K562 (cell line): ENCODE measurements around the gene HDAC10. TPM values are rescaled to one million over a fixed set of nuclear protein-coding genes. Genes with fewer than 3 reads are reported as not detected.

ENCODE experiments used
- ATAC-seq: fragments of 200-7000 bp; cut with Tn5 transposase; 3 replicates; pipeline ENCODE4 v1.9.1; 2020; ENCODE audit warnings: moderate library complexity
- BruUV-seq: library from RNA; stranded (reverse); fragments of 400-500 nt; replicated peaks from 2 replicates; lab custom pipeline; 2021; lab: Mats Ljungman, UMichigan
- CTCF ChIA-PET: fragments of 300-600 bp; formaldehyde crosslinking; extraction: SDS; loops from one replicate; lab custom pipeline; 2021; ENCODE audit warnings: low intra/inter-chr PET ratio; lab: Yijun Ruan, JAX
- POLR2A ChIA-PET: fragments of 300-600, 350-650 bp; sonication (Branson Sonifier 250); formaldehyde crosslinking; extraction: SDS; loops from one replicate; lab custom pipeline; 2021; ENCODE audit warnings: antibody characterized with exemption, inconsistent platforms; lab: Yijun Ruan, JAX
- DNase-seq, 4 experiments: peaks; one replicate each; pipeline versions ENCODE4 v3.0.0 to v3.0.0-alpha.2; 2011 to 2018; ENCODE audit warnings: low spot score in 3 of 4, mixed read lengths in 3 of 4; ENCODE audit errors: extremely low read depth in 1 of 4
- FAIRE-seq: peaks from 2 replicates; lab custom pipeline; 2011; peaks lifted over from hg19 to GRCh38; lab: Jason Lieb, UNC
- H2AFZ ChIP-seq: 2 replicates; pipeline ENCODE4 v1.6.0; 2011; ENCODE audit warnings: low read depth, low read length, control low read depth, inconsistent platforms
- H3K27ac ChIP-seq: fragments of 200-600 bp; 3 replicates; pipeline ENCODE4 v1.8.0; 2011; ENCODE audit warnings: low read depth, mild to moderate bottlenecking, control low read depth, inconsistent platforms, low read length, moderate library complexity, mixed read lengths; ENCODE audit errors: extremely low read depth
- H3K27me3 ChIP-seq, 2 experiments: fragments of 300-600 bp in 1 of 2; 2 replicates in 1 of 2; 3 replicates in 1 of 2; pipeline versions ENCODE4 v1.6.0 to v1.8.0; 2011; ENCODE audit warnings: inconsistent platforms in 2 of 2, low read length in 2 of 2, mild to moderate bottlenecking in 1 of 2, mixed read lengths in 1 of 2, moderate library complexity in 1 of 2; ENCODE audit not compliant: control insufficient read depth in 2 of 2, insufficient read depth in 2 of 2
- H3K36me3 ChIP-seq: fragments of 300-600 bp; 3 replicates; pipeline ENCODE4 v1.8.0; 2011; ENCODE audit warnings: mild to moderate bottlenecking, low read length, inconsistent platforms; ENCODE audit not compliant: control insufficient read depth, insufficient read depth
- H3K4me1 ChIP-seq, 2 experiments: fragments of 200-600 bp in 1 of 2; replicated peaks in 1 of 2; 2 replicates in 1 of 2; 3 replicates in 1 of 2; pipeline versions ENCODE4 v1.5.1 to v1.8.0; 2011; ENCODE audit warnings: inconsistent platforms in 2 of 2, low read length in 2 of 2, mild to moderate bottlenecking in 1 of 2, mixed read lengths in 1 of 2, moderate library complexity in 1 of 2; ENCODE audit not compliant: control insufficient read depth in 2 of 2, insufficient read depth in 2 of 2
- H3K4me2 ChIP-seq: 2 replicates; pipeline ENCODE4 v1.6.1; 2011; ENCODE audit warnings: low read length, control low read depth, inconsistent platforms, mixed read lengths; ENCODE audit not compliant: insufficient read depth
- H3K4me3 ChIP-seq: fragments of 200-600 bp; sonication (generic), shearing (Covaris generic); 2 replicates; pipeline ENCODE4 v1.5.1; 2016; ENCODE audit warnings: control low read depth, inconsistent platforms
- H3K79me2 ChIP-seq: fragments of 200-600 bp; 3 replicates; pipeline ENCODE4 v1.8.0; 2011; ENCODE audit warnings: low read length, inconsistent platforms; ENCODE audit not compliant: control insufficient read depth, insufficient read depth
- H3K9ac ChIP-seq, 2 experiments: 2 replicates each; pipeline versions ENCODE4 v1.6.0 to v1.6.1; 2011; ENCODE audit warnings: low read depth in 2 of 2, low read length in 2 of 2, control low read depth in 1 of 2, inconsistent platforms in 1 of 2, mild to moderate bottlenecking in 1 of 2, mixed read lengths in 1 of 2; ENCODE audit not compliant: insufficient read depth in 1 of 2
- H3K9me1 ChIP-seq: one replicate; pipeline ENCODE4 v1.6.0; 2011; ENCODE audit warnings: inconsistent platforms, mild to moderate bottlenecking, low read length, moderate library complexity; ENCODE audit not compliant: control insufficient read depth, insufficient read depth
- H3K9me3 ChIP-seq: replicated peaks from 2 replicates; pipeline ENCODE4 v1.5.1; 2011; ENCODE audit warnings: low read depth, low read length, inconsistent platforms; ENCODE audit not compliant: control insufficient read depth, insufficient read depth
- H4K20me1 ChIP-seq: replicated peaks from 2 replicates; pipeline ENCODE4 v1.6.1; 2011; ENCODE audit warnings: low read length, inconsistent platforms, mixed read lengths; ENCODE audit not compliant: control insufficient read depth, insufficient read depth
- CEBPB ChIP-seq: fragments of 450-650 bp; IDR thresholded peaks from 2 replicates; pipeline ENCODE4 v1.6.1; 2016; ENCODE audit warnings: missing genetic modification characterization, missing compliant biosample characterization
- DMBX1 ChIP-seq: fragments of 250-450 bp; sonication (Bioruptor Pico); IDR thresholded peaks from 2 replicates; pipeline ENCODE4 v1.8.0; 2022; ENCODE audit warnings: inconsistent platforms, mild to moderate bottlenecking, moderate library complexity, borderline replicate concordance
- E2F3 ChIP-seq: fragments of 250-450 bp; sonication (Bioruptor Pico); IDR thresholded peaks from 2 replicates; pipeline ENCODE4 v1.4.0; 2020; ENCODE audit warnings: mild to moderate bottlenecking
- FOSL1 ChIP-seq: fragments of 200-800 bp; sonication (Bioruptor generic); conservative IDR thresholded peaks from 2 replicates; pipeline ENCODE4 v1.6.1; 2016; ENCODE audit warnings: missing genetic modification characterization, missing compliant biosample characterization
- FOXJ2 ChIP-seq: fragments of 200-800 bp; sonication (Bioruptor generic); IDR thresholded peaks from 2 replicates; pipeline ENCODE4 v1.6.1; 2016; ENCODE audit warnings: missing genetic modification characterization, missing compliant biosample characterization
- FOXK1 ChIP-seq: sonication (generic); formaldehyde crosslinking; IDR thresholded peaks from 2 replicates; pipeline ENCODE4 v1.8.0; 2022; ENCODE audit warnings: missing genetic modification reagents, mild to moderate bottlenecking, borderline replicate concordance
- GTF2F1 ChIP-seq: IDR thresholded peaks from 2 replicates; pipeline ENCODE4 v1.6.1; 2011; ENCODE audit warnings: low read depth, low read length, improper control_type of control experiment
- HNRNPL ChIP-seq: fragments of 200-400 bp; formaldehyde crosslinking; IDR thresholded peaks from 2 replicates; pipeline ENCODE4 v1.6.1; 2017; ENCODE audit warnings: low read depth, mild to moderate bottlenecking, low read length
- ILF3 ChIP-seq: fragments of 450-650 bp; IDR thresholded peaks from 2 replicates; pipeline ENCODE4 v1.6.1; 2018; ENCODE audit warnings: antibody characterized with exemption, mild to moderate bottlenecking, moderate library complexity, borderline replicate concordance
- MIER1 ChIP-seq: fragments of 450-650 bp; IDR thresholded peaks from 2 replicates; pipeline ENCODE4 v1.6.1; 2016; ENCODE audit warnings: antibody characterized with exemption, mild to moderate bottlenecking, low read depth
- TCF7 ChIP-seq: sonication (generic); IDR thresholded peaks from 2 replicates; pipeline ENCODE4 v1.6.1; 2016; ENCODE audit warnings: antibody characterized with exemption, borderline replicate concordance
- ZKSCAN1 ChIP-seq: fragments of 150-350 bp; IDR thresholded peaks from 2 replicates; pipeline ENCODE4 v1.6.1; 2016; ENCODE audit warnings: low read depth, low read length
- ZNF507 ChIP-seq: conservative IDR thresholded peaks from 2 replicates; pipeline ENCODE4 v1.6.1; 2017; ENCODE audit warnings: missing genetic modification characterization, missing compliant biosample characterization
- ZZZ3 ChIP-seq: fragments of 450-650 bp; IDR thresholded peaks from 2 replicates; pipeline ENCODE4 v1.6.1; 2016; ENCODE audit warnings: antibody characterized with exemption, mild to moderate bottlenecking, moderate library complexity
- WGBS: fragments of 100-300 bp; shearing (Covaris generic); methylation state at CpG from one replicate; pipeline ENCODE4 v1.1.6; 2016; ENCODE audit warnings: low coverage, mixed read lengths; ENCODE audit not compliant: insufficient coverage; ENCODE audit errors: missing lambda C conversion rate; 5-methylcytosine and 5-hydroxymethylcytosine counted together
- in situ Hi-C: fragments of 300-500 bp; cut with MboI; formaldehyde crosslinking; loops from 4 replicates; pipeline ENCODE4 v1.15.0; 2018; ENCODE audit warnings: inconsistent platforms, mixed read lengths
- intact Hi-C: fragments of 100-400 bp; cut with micrococcal nuclease; formaldehyde crosslinking; loops from 2 replicates; pipeline ENCODE4 v1.14.2; 2022
- polyA plus RNA-seq, 8 experiments: library from polyadenylated mRNA; depleted of rRNA in 4 of 8; stranded (reverse) in 5 of 8; unstranded in 3 of 8; fragments of >200 nt; fragmentation: Nextera tagmentation in 2 of 8; fragmentation: Illumina TruSeq in 1 of 8; extraction: Ambion mirVana in 2 of 8; extraction: Trizol in 1 of 8; gene quantifications; 2 replicates each; pipeline versions ENCODE4 v1.2.1 to v1.2.3, GENCODE V29; 2011 to 2014; ENCODE audit warnings: inconsistent platforms in 1 of 8, missing spikeins in 1 of 8
- total RNA-seq, 7 experiments: library from RNA; depleted of rRNA in 6 of 7; stranded (reverse); fragments of >200 nt in 6 of 7; fragmentation: Illumina TruSeq in 2 of 7; extraction: Trizol in 2 of 7; gene quantifications; 2 replicates each; pipeline versions ENCODE4 v1.2.1 to v1.2.3, GENCODE V29; 2011 to 2021; ENCODE audit warnings: low replicate concordance in 1 of 7
- TF ChIP-seq, protein P1 (sequence below): fragments of 450-650 bp; formaldehyde crosslinking; conservative IDR thresholded peaks from 2 replicates; pipeline ENCODE4 v1.4.0; 2022; ENCODE audit warnings: mild to moderate bottlenecking, missing genetic modification characterization

The HDAC10 gene
- total and polyA plus RNA-seq, 9 of the 15 experiments (the other 6 are each of a cell fraction or from before 2014, with no cell fraction given), result 0.10 to 44.2 (median 6.5) TPM

DNA sequence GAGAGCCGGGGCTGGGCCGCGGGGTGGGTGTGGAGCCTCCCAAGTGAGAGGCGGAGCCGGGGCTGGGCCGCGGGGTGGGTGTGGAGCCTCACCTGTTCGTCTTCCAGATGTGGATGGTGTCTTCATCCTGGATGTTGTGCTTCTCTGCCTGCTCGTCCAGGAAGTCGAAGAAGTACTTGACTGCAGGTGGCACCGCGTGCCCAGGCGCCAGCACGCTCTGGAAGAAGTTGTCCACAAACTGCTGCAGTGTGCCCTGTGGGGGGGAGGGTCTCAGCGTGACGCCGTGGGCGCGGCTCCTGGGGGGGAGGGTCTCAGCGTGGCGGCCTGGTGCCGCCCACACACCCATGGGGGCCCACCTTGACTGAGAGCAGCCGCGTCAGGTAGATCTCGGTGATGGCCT is 26.7 kb upstream of the HDAC10 start:
- in situ Hi-C loops, result no loop called here
- no peaks in the 10 kb centered on the region for H4K20me1 ChIP-seq
- TF ChIP-seq E2F3, result no peak
- TF ChIP-seq FOXJ2 (tag), result no peak
- no peak for TF ChIP-seq HNRNPL
- TF ChIP-seq DMBX1 (CRISPR knock-in tag), result no peak
- no peak for TF ChIP-seq ZNF507 (tag)
- TF ChIP-seq, protein P1, sequence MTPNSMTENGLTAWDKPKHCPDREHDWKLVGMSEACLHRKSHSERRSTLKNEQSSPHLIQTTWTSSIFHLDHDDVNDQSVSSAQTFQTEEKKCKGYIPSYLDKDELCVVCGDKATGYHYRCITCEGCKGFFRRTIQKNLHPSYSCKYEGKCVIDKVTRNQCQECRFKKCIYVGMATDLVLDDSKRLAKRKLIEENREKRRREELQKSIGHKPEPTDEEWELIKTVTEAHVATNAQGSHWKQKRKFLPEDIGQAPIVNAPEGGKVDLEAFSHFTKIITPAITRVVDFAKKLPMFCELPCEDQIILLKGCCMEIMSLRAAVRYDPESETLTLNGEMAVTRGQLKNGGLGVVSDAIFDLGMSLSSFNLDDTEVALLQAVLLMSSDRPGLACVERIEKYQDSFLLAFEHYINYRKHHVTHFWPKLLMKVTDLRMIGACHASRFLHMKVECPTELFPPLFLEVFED (CRISPR knock-in tag), result no peak
- no peak for TF ChIP-seq FOSL1 (tag)
- TF ChIP-seq TCF7, result no peak
- TF ChIP-seq GTF2F1, result no peak
- TF ChIP-seq ILF3, result no peak
- no peak for TF ChIP-seq CEBPB (tag)
- TF ChIP-seq ZZZ3, result no peak
- no peak for TF ChIP-seq MIER1
- no peak for TF ChIP-seq FOXK1 (CRISPR knock-in tag)
- TF ChIP-seq ZKSCAN1, result no peak
- H3K27ac ChIP-seq, result no peak overlapping the region
- no peaks in the 10 kb centered on the region for H3K79me2 ChIP-seq
- ChIA-PET CTCF (no interaction called here), POLR2A (no interaction called here)
- no peaks in the 10 kb centered on the region for H3K27me3 ChIP-seq
- BruUV-seq, result no TSS peak
- H3K36me3 ChIP-seq, result peaks cover 49% of the 10 kb centered on the region; the same call in 1 of the 3 replicates
- no peak for FAIRE-seq
- H3K4me2 ChIP-seq, result no peak overlapping the region
- H3K9me3 ChIP-seq, result no peaks in the 10 kb centered on the region
- no CpG with 5 or more reads among the region's 25 CpGs for WGBS
- H2AFZ ChIP-seq, result no peak overlapping the region
- H3K4me1 ChIP-seq, result peaks cover 0 to 25% of the 10 kb centered on the region in 2 experiments; a peak in 3 of 5 replicates
- no peak overlapping the region for H3K4me3 ChIP-seq
- no peak for DNase-seq
- H3K9ac ChIP-seq, result no peak overlapping the region
- no peaks in the 10 kb centered on the region for H3K9me1 ChIP-seq
- intact Hi-C loops, result no loop called here
- no peak for ATAC-seq
